ENCODE results near the gene PGM2L1. TPM values are rescaled to one million over a fixed set of nuclear protein-coding genes. Genes with fewer than 3 reads are reported as not detected.
A peak's percentile ranks its signal among the peaks of the same experiment; 100 is the strongest.
"Not testable (repeated sequence)": the region's sequence is repeated elsewhere in the genome, so short reads cannot be mapped to it uniquely, and the experiment has no call there.

Gene PGM2L1
- total and polyA plus RNA-seq, 4 experiments from 2014 or later: 4.8 to 11.2 (median 8.1) TPM

GRCh38 chr11:74339619-74340018 is 58.6 kb downstream of the PGM2L1 start:
- H3K27ac ChIP-seq (ENCODE audit: low read depth, low read length): no peak overlapping the region
- H3K36me3 Mint-ChIP-seq: peaks cover 53 to 66% of the 10 kb centered on the region in 2 donors
- H3K9me3 Mint-ChIP-seq: no peaks in the 10 kb centered on the region
- H3K36me3 ChIP-seq (ENCODE audit: insufficient read depth, low read length): peaks cover 12% of the 10 kb centered on the region
- no peak overlapping the region for H3K4me3 Mint-ChIP-seq
- intact Hi-C loops (cut with micrococcal nuclease): no loop called here
- no peaks in the 10 kb centered on the region for H3K27me3 ChIP-seq (ENCODE audit: insufficient read depth, low read length)
- H3K9me3 ChIP-seq (ENCODE audit: control insufficient read depth in 1 of 2, low read length in 2 of 2): no peaks in the 10 kb centered on the region
- no peak overlapping the region for H3K27ac Mint-ChIP-seq
- no peaks in the 10 kb centered on the region for H3K4me1 Mint-ChIP-seq
- H3K27me3 Mint-ChIP-seq: no peaks in the 10 kb centered on the region
- no peak for DNase-seq
- ChIA-PET CTCF (ENCODE audit: partially characterized antibody) (no interaction called here), POLR2A (ENCODE audit: partially characterized antibody) (no interaction called here)
- H3K4me3 ChIP-seq (ENCODE audit: low read length in 2 of 2): no peak overlapping the region
- H3K4me1 ChIP-seq (ENCODE audit: insufficient read depth, low read length): no peaks in the 10 kb centered on the region

DNA sequence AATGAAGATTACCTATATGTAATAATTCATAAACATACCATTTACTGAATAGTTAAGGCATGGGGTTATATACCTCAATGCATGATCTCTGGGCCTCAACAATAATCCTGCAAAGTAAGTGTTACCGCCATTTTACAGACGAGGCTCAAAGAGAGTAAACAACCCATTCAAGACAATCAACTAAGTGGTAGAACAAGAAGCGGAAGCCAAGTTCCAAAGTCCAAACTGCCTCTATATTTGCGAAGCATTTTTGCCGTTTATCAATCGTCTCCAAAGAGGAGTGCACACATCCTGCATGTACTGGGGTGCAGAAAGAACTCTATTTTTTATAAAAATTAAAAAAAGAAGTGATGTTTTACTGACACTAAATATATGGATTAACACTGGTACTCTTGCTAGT is 59.3 kb downstream of the PGM2L1 start:
- ChIA-PET CTCF (ENCODE audit: partially characterized antibody) (no interaction called here), POLR2A (ENCODE audit: partially characterized antibody) (no interaction called here)
- no peak for DNase-seq

GRCh38 chr11:74333193-74333592 is 65.0 kb downstream of the PGM2L1 start:
- H3K36me3 Mint-ChIP-seq: peaks cover 19 to 36% of the 10 kb centered on the region in 2 donors
- peaks cover 8% of the 10 kb centered on the region for H3K36me3 ChIP-seq (ENCODE audit: insufficient read depth, low read length)
- H3K9me3 Mint-ChIP-seq: no peaks in the 10 kb centered on the region
- no peak overlapping the region for H3K4me3 Mint-ChIP-seq
- ChIA-PET CTCF (ENCODE audit: partially characterized antibody) (interaction anchor here (1.1 kb wide), 1 partner anchor 12 kb away, joined by 4 read pairs; no protein-coding TSS in a partner anchor), POLR2A (ENCODE audit: partially characterized antibody) (no interaction called here)
- intact Hi-C loops (cut with micrococcal nuclease): no loop called here
- H3K27ac Mint-ChIP-seq: peak overlapping the region in 1 of 7 donors; percentile 35
- no peak overlapping the region for H3K4me3 ChIP-seq (ENCODE audit: low read length in 2 of 2)
- no peaks in the 10 kb centered on the region for H3K4me1 Mint-ChIP-seq
- no peaks in the 10 kb centered on the region for H3K4me1 ChIP-seq (ENCODE audit: insufficient read depth, low read length)
- H3K27me3 Mint-ChIP-seq: no peaks in the 10 kb centered on the region
- no peak for DNase-seq
- no peak overlapping the region for H3K27ac ChIP-seq (ENCODE audit: low read depth, low read length)
- no peaks in the 10 kb centered on the region for H3K9me3 ChIP-seq (ENCODE audit: control insufficient read depth in 1 of 2, low read length in 2 of 2)
- H3K27me3 ChIP-seq (ENCODE audit: insufficient read depth, low read length): no peaks in the 10 kb centered on the region

More for the DNA sequence above, 59.3 kb downstream of the PGM2L1 start:
- Mint-ChIP-seq H3K4me3 (no peak overlapping the region), H3K36me3 (peaks cover 47 to 61% of the 10 kb centered on the region in 2 donors), H3K4me1 (no peaks in the 10 kb centered on the region), H3K9me3 (no peaks in the 10 kb centered on the region), H3K27ac (no peak overlapping the region), H3K27me3 (no peaks in the 10 kb centered on the region)
- Histone ChIP-seq H3K36me3 (ENCODE audit: insufficient read depth, low read length) (peaks cover 12% of the 10 kb centered on the region), H3K27ac (ENCODE audit: low read depth, low read length) (no peak overlapping the region), H3K27me3 (ENCODE audit: insufficient read depth, low read length) (no peaks in the 10 kb centered on the region), H3K4me1 (ENCODE audit: insufficient read depth, low read length) (no peaks in the 10 kb centered on the region), H3K4me3 (ENCODE audit: low read length in 2 of 2) (no peak overlapping the region), H3K9me3 (ENCODE audit: control insufficient read depth in 1 of 2, low read length in 2 of 2) (no peaks in the 10 kb centered on the region)
- intact Hi-C loops (cut with micrococcal nuclease): no loop called here

DNA sequence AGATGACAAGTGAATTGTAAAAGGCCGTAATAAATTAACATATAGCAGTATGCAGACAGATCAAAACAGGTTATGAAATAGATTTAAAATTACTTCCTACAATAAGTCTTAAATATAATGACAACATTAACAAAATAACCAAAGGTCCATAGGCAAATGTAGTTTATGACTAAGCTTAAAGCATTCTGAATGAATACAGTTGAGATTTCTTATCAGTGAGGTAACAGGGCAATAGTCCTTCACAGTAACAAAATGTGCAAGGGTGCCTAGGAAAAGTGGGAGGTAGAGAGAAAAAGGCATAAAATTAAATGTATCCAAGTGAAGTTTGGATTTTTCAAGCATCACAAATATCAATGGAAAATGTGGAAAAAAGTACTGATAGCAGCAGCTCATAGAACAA is 65.9 kb downstream of the PGM2L1 start:
- POLR2A ChIA-PET (ENCODE audit: partially characterized antibody): no interaction called here
- no peaks in the 10 kb centered on the region for H3K4me1 ChIP-seq (ENCODE audit: insufficient read depth, low read length)
- no peaks in the 10 kb centered on the region for H3K27me3 Mint-ChIP-seq
- peaks cover 0 to 1% (median 0%) of the 10 kb centered on the region in 8 donors for H3K9me3 Mint-ChIP-seq
- intact Hi-C loops (cut with micrococcal nuclease): no loop called here
- no peak for DNase-seq
- CTCF ChIA-PET (ENCODE audit: partially characterized antibody): interaction anchor here (1.1 kb wide), 1 partner anchor 11 kb away, joined by 4 read pairs; no protein-coding TSS in a partner anchor
- no peaks in the 10 kb centered on the region for H3K36me3 ChIP-seq (ENCODE audit: insufficient read depth, low read length)
- H3K27me3 ChIP-seq (ENCODE audit: insufficient read depth, low read length): no peaks in the 10 kb centered on the region
- peaks cover 18 to 27% of the 10 kb centered on the region in 2 donors for H3K36me3 Mint-ChIP-seq
- peak overlapping the region in 1 of 7 donors; percentile 17 for H3K27ac Mint-ChIP-seq
- no peak overlapping the region for H3K4me3 Mint-ChIP-seq
- no peaks in the 10 kb centered on the region for H3K9me3 ChIP-seq (ENCODE audit: control insufficient read depth in 1 of 2, low read length in 2 of 2)
- H3K4me3 ChIP-seq (ENCODE audit: low read length in 2 of 2): no peak overlapping the region
- no peaks in the 10 kb centered on the region for H3K4me1 Mint-ChIP-seq
- H3K27ac ChIP-seq (ENCODE audit: low read depth, low read length): no peak overlapping the region

DNA sequence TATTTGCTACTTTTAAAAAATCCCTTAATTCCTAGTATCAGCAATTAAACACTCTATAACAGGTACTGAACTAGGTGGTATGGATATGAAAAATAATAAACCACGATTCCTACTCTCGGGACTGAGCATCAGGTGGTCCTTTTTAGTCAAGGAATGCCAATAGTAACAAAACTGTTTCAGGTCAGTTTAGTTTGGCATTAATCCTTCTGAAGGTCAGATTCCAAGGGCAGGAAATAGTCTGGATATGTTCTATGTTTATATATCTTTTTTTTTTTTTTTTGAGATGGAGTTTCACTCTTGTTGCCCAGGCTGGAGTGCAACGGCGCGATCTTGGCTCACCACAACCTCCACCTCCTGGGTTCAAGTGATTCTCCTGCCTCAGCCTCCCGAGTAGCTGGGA is 67.2 kb downstream of the PGM2L1 start:
- H3K4me3 Mint-ChIP-seq; H3K27ac Mint-ChIP-seq; CTCF ChIA-PET (ENCODE audit: partially characterized antibody); H3K4me3 ChIP-seq (ENCODE audit: low read length in 2 of 2); H3K36me3 ChIP-seq (ENCODE audit: insufficient read depth, low read length); intact Hi-C loops (cut with micrococcal nuclease); H3K27me3 ChIP-seq (ENCODE audit: insufficient read depth, low read length); H3K9me3 Mint-ChIP-seq; H3K27ac ChIP-seq (ENCODE audit: low read depth, low read length); DNase-seq; H3K4me1 ChIP-seq (ENCODE audit: insufficient read depth, low read length); H3K27me3 Mint-ChIP-seq; POLR2A ChIA-PET (ENCODE audit: partially characterized antibody); H3K9me3 ChIP-seq (ENCODE audit: control insufficient read depth in 1 of 2, low read length in 2 of 2); H3K4me1 Mint-ChIP-seq: not testable (repeated sequence)
- H3K36me3 Mint-ChIP-seq: peaks cover 14 to 20% of the 10 kb centered on the region in 2 donors

DNA sequence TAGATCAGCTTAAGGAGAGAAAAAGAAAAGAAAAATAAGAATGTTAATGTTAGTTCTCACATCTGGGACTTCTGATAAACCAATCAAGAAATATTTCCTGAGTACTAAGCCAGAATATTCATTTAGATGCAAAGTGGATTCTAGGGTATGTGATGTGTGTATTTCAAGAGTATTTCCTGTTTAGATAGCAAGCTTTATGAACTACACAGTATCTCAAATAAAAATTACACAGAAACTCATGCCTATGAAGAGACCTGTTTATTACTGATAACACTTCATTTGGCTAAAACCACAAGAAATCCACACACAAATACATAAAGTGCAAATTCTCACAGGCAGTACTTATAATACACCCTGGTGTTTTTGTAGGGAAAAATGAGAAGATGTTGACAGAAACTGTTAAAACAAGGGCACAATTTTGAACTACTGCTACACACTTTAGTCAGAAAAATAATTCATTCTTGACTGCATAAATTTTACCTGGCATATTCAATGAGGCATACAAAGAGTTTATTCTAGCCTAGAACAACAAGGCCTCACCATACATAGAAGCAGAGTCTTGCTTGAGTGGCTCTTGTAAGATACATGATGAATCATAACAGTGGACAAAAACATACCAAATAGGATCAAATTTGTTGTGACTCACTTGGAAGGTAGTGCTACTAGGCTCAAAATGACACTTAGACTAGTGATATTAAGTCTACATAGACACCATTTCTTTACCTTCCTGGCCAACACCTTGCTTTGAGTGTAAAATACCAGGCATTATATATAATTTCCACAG is 68.0 kb downstream of the PGM2L1 start:
- Mint-ChIP-seq H3K9me3 (peaks cover 0 to 2% (median 0%) of the 10 kb centered on the region in 8 donors), H3K4me1 (no peaks in the 10 kb centered on the region), H3K27me3 (no peaks in the 10 kb centered on the region), H3K27ac (peak overlapping the region in 1 of 7 donors; percentile 4), H3K4me3 (no peak overlapping the region), H3K36me3 (peaks cover 14 to 17% of the 10 kb centered on the region in 2 donors)
- Histone ChIP-seq H3K36me3 (ENCODE audit: insufficient read depth, low read length) (no peaks in the 10 kb centered on the region), H3K4me3 (ENCODE audit: low read length in 2 of 2) (no peak overlapping the region), H3K27me3 (ENCODE audit: insufficient read depth, low read length) (no peaks in the 10 kb centered on the region), H3K9me3 (ENCODE audit: control insufficient read depth in 1 of 2, low read length in 2 of 2) (no peaks in the 10 kb centered on the region), H3K27ac (ENCODE audit: low read depth, low read length) (no peak overlapping the region), H3K4me1 (ENCODE audit: insufficient read depth, low read length) (no peaks in the 10 kb centered on the region)
- POLR2A ChIA-PET (ENCODE audit: partially characterized antibody): no interaction called here
- intact Hi-C loops (cut with micrococcal nuclease): no loop called here
- CTCF ChIA-PET (ENCODE audit: partially characterized antibody): no interaction called here
- DNase-seq: no peak

- H3K27me3 ChIP-seq (ENCODE audit: insufficient read depth, low read length): no peaks in the 10 kb centered on the region
- H3K36me3 ChIP-seq (ENCODE audit: insufficient read depth, low read length): no peaks in the 10 kb centered on the region
- intact Hi-C loops (cut with micrococcal nuclease): no loop called here
- H3K4me1 ChIP-seq (ENCODE audit: insufficient read depth, low read length): no peaks in the 10 kb centered on the region
- Mint-ChIP-seq H3K9me3 (peaks cover 0 to 2% (median 0%) of the 10 kb centered on the region in 8 donors), H3K4me3 (no peak overlapping the region), H3K27ac (no peak overlapping the region), H3K27me3 (peaks cover 0 to under 1% of the 10 kb centered on the region in 2 donors), H3K4me1 (no peaks in the 10 kb centered on the region), H3K36me3 (peaks cover 10 to 13% of the 10 kb centered on the region in 2 donors)
- no peaks in the 10 kb centered on the region for H3K9me3 ChIP-seq (ENCODE audit: control insufficient read depth in 1 of 2, low read length in 2 of 2)
- CTCF ChIA-PET (ENCODE audit: partially characterized antibody): interaction anchor here (1.8 kb wide), 1 partner anchor 71 kb away, joined by 5 read pairs; no protein-coding TSS in a partner anchor
- H3K27ac ChIP-seq (ENCODE audit: low read depth, low read length): no peak overlapping the region
- no peak for DNase-seq
- no peak overlapping the region for H3K4me3 ChIP-seq (ENCODE audit: low read length in 2 of 2)
- POLR2A ChIA-PET (ENCODE audit: partially characterized antibody): no interaction called here
Observed at GRCh38 chr11:74327076-74327475, 71.2 kb downstream of the PGM2L1 start.
